MG63 (cell line): ENCODE measurements around the gene DERL3. TPM values are rescaled to one million over a fixed set of nuclear protein-coding genes. Genes with fewer than 3 reads are reported as not detected.
A peak's percentile ranks its signal among the peaks of the same experiment; 100 is the strongest.
"Not testable (repeated sequence)": the region's sequence is repeated elsewhere in the genome, so short reads cannot be mapped to it uniquely, and the experiment has no call there.

ENCODE experiments used
- DNase-seq: peaks from one replicate; pipeline ENCODE4 v3.0.0-alpha.2; 2020
- H3K27me3 ChIP-seq: fragments of 250-450 bp; sonication (Bioruptor Pico); 2 replicates; pipeline ENCODE4 v1.5.1; 2020; ENCODE audit warnings: mild to moderate bottlenecking, moderate library complexity
- H3K36me3 ChIP-seq: fragments of 250-450 bp; sonication (Bioruptor Pico); 2 replicates; pipeline ENCODE4 v1.5.1; 2020; ENCODE audit warnings: mild to moderate bottlenecking, moderate library complexity
- H3K4me3 ChIP-seq: fragments of 250-450 bp; sonication (Bioruptor Pico); 2 replicates; pipeline ENCODE4 v1.5.1; 2020; ENCODE audit warnings: mild to moderate bottlenecking, moderate library complexity
- H3K9me3 ChIP-seq: fragments of 250-450 bp; sonication (Bioruptor Pico); 2 replicates; pipeline ENCODE4 v1.5.1; 2020; ENCODE audit warnings: mild to moderate bottlenecking, moderate library complexity
- total RNA-seq: library from RNA; depleted of rRNA; stranded (reverse); fragments of >200 nt; shearing (Covaris generic); gene quantifications from 2 replicates; pipeline ENCODE4 v1.2.3, GENCODE V29; 2014; ENCODE audit warnings: low replicate concordance; rRNA removed

DERL3 gene
- total RNA-seq = 0.42 and 0.72 TPM in 2 replicates

DNA sequence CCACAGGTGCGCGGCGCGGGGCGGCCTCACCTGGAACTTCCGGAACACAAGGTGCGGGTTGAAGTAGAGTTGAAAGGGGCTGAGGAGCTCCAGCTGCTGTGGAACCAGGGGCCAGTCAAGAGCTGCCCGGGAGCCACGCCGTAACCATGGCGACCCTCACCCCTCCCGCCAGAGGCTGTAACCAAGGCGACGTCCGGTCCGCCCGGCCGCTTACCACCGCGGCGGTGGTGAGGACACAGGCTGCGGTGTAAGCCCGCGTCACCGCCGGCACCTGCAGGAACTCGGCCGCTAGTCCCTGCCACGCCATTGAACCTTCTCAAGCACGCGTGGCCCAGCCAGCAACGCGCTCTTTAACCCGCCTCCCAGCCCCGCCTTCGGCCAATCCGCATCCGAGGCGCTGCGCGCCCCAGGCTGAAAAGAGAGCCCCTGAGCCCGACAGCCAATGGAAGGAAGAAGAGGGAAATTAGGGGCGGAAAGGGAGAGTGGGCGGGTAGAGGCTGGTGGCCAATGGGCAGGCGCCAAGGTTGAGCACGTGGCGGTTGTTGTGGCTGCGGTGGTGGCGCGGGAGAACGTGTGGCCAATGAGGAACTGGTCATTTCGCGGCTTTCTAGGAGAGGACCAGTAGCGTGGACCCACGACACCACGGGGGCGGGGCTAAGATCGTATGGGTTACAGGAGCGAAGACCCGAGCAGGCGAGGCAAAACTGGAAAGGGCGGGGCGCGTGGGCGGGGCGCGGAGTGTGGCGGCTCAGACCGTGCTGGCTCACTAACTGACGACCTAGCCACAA lies at the start of gene DERL3:
TSS of gene DERL3 (minus strand) at position 326 of the 788 bp plus-strand sequence. CDS start at position 307, 19 bp downstream.
- Histone ChIP-seq H3K4me3 (peak within 1 kb of the TSS; percentile 11; the same call in 1 of the 2 replicates), H3K9me3 (no peaks in the 10 kb centered on the region), H3K27me3 (no peaks in the 10 kb centered on the region), H3K36me3 (peaks cover 1% of the 10 kb centered on the region; the same call in 1 of the 2 replicates)
- peak; percentile 89 for DNase-seq

- H3K9me3 ChIP-seq = peaks cover 3% of the 10 kb centered on the region; the same call in 1 of the 2 replicates
- DNase-seq = no peak
- no peak overlapping the region for H3K4me3 ChIP-seq
- no peaks in the 10 kb centered on the region for H3K27me3 ChIP-seq
- no peaks in the 10 kb centered on the region for H3K36me3 ChIP-seq
Observed at GRCh38 chr22:23884140-23884539, 45.3 kb upstream of the DERL3 start.

- no peaks in the 10 kb centered on the region for H3K36me3 ChIP-seq
- peaks cover 3% of the 10 kb centered on the region; the same call in 1 of the 2 replicates for H3K9me3 ChIP-seq
- no peaks in the 10 kb centered on the region for H3K27me3 ChIP-seq
- no peak for DNase-seq
- H3K4me3 ChIP-seq = no peak overlapping the region
Observed at GRCh38 chr22:23883658-23884057, 44.9 kb upstream of the DERL3 start.

- peaks cover 3% of the 10 kb centered on the region; the same call in 1 of the 2 replicates for H3K9me3 ChIP-seq
- H3K4me3 ChIP-seq = no peak overlapping the region
- H3K27me3 ChIP-seq = no peaks in the 10 kb centered on the region
- H3K36me3 ChIP-seq = no peaks in the 10 kb centered on the region
- no peak for DNase-seq
Observed at GRCh38 chr22:23882370-23882769, 43.6 kb upstream of the DERL3 start.

GRCh38 chr22:23878219-23878618 lies 39.4 kb upstream of the DERL3 start:
- no peaks in the 10 kb centered on the region for H3K9me3 ChIP-seq
- H3K4me3 ChIP-seq = no peak overlapping the region
- DNase-seq = no peak
- H3K27me3 ChIP-seq = no peaks in the 10 kb centered on the region
- H3K36me3 ChIP-seq = no peaks in the 10 kb centered on the region

- H3K27me3 ChIP-seq = no peaks in the 10 kb centered on the region
- H3K9me3 ChIP-seq = no peaks in the 10 kb centered on the region
- no peaks in the 10 kb centered on the region for H3K36me3 ChIP-seq
- H3K4me3 ChIP-seq = no peak overlapping the region
- DNase-seq = no peak
Observed at GRCh38 chr22:23877566-23877965, 38.8 kb upstream of the DERL3 start.

GRCh38 chr22:23875801-23876200 lies 37.0 kb upstream of the DERL3 start:
- no peak for DNase-seq
- H3K9me3 ChIP-seq = no peaks in the 10 kb centered on the region
- no peak overlapping the region for H3K4me3 ChIP-seq
- no peaks in the 10 kb centered on the region for H3K36me3 ChIP-seq
- H3K27me3 ChIP-seq = no peaks in the 10 kb centered on the region

- no peaks in the 10 kb centered on the region for H3K27me3 ChIP-seq
- no peak overlapping the region for H3K4me3 ChIP-seq
- no peaks in the 10 kb centered on the region for H3K36me3 ChIP-seq
- DNase-seq = no peak
- no peaks in the 10 kb centered on the region for H3K9me3 ChIP-seq
Observed at GRCh38 chr22:23874871-23875270, 36.1 kb upstream of the DERL3 start.

DNA sequence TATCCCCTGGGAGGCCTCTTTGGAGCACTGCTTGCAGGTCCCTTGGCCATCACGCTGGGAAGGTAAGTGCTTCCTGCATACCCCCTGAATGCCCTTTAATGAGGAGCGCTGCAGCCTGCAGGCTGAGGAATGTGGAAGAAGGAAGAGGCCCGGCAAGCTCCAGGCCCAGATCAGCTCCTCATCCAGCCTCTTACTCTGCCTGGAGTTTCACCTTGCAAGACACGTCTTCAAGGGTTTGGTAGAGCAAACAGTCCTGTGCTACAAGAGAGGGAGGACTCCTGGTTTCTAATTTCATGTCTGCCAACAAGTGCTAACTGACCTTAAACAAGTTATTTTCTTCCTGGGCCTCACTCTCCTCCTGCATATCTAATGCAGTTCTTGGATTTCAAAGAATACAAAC lies 29.8 kb upstream of the DERL3 start:
- DNase-seq = no peak
- H3K27me3 ChIP-seq = no peaks in the 10 kb centered on the region
- H3K9me3 ChIP-seq = no peaks in the 10 kb centered on the region
- no peaks in the 10 kb centered on the region for H3K36me3 ChIP-seq
- no peak overlapping the region for H3K4me3 ChIP-seq

DNA sequence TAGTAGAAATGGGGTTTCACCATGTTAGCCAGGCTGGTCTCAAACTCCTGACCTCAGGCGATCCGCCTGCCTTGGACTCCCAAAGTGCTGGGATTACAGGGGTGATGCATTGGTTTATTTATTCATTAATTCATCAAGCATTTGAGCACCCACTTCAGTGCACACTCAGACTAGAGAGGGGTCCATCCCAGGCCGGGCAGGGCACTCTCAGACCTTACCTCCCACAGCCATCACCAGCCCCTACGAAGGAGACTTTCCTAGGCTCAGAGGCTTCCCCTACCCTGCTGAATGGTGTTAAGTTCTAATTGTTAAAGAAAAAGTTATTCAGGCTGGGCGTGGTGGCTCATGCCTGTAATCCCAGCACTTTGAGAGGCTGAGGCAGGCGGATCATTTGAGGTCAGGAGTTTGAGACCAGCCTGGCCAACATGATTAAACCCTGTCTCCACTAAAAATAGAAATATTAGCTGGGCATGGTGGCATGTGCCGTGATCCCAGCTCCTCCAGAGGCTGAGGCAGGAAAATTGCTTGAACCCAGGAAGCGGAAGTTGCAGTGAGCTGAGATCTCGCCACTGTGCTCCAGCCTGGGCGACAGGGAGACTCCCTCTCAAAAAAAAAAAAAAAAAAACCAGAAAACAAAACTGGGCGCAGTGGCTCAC lies 25.8 kb upstream of the DERL3 start:
- H3K27me3 ChIP-seq, DNase-seq, H3K4me3 ChIP-seq, H3K9me3 ChIP-seq, H3K36me3 ChIP-seq: not testable (repeated sequence)

- Histone ChIP-seq H3K4me3 (no peak overlapping the region), H3K9me3 (no peaks in the 10 kb centered on the region), H3K27me3 (no peaks in the 10 kb centered on the region), H3K36me3 (no peaks in the 10 kb centered on the region)
- DNase-seq = peak; percentile 46
Observed at GRCh38 chr22:23862103-23862502, 23.3 kb upstream of the DERL3 start.

GRCh38 chr22:23860187-23860586 lies 21.4 kb upstream of the DERL3 start:
- DNase-seq, H3K27me3 ChIP-seq, H3K36me3 ChIP-seq, H3K9me3 ChIP-seq, H3K4me3 ChIP-seq: not testable (repeated sequence)

- no peaks in the 10 kb centered on the region for H3K9me3 ChIP-seq
- H3K4me3 ChIP-seq = no peak overlapping the region
- no peaks in the 10 kb centered on the region for H3K36me3 ChIP-seq
- H3K27me3 ChIP-seq = no peaks in the 10 kb centered on the region
- no peak for DNase-seq
Observed at GRCh38 chr22:23859201-23859600, 20.4 kb upstream of the DERL3 start.

DNA sequence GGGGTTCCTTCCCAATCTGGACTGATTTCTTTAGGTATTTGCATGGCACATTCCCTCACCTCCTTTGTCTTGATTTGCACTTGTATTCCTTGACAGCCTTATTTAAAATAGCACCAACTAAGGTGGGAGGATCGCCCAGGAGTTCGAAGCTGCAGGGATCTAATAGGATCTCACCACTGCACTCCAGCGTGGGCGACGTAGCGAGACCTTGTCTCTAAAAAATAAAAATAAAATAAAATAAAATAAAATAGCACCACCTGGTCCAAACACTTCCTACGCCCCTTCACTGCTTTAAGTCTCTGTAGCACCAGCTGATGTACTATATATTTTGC lies 19.6 kb upstream of the DERL3 start:
- H3K27me3 ChIP-seq = no peaks in the 10 kb centered on the region
- H3K36me3 ChIP-seq = no peaks in the 10 kb centered on the region
- no peaks in the 10 kb centered on the region for H3K9me3 ChIP-seq
- no peak for DNase-seq
- H3K4me3 ChIP-seq = peak overlapping the region; percentile 65

DNA sequence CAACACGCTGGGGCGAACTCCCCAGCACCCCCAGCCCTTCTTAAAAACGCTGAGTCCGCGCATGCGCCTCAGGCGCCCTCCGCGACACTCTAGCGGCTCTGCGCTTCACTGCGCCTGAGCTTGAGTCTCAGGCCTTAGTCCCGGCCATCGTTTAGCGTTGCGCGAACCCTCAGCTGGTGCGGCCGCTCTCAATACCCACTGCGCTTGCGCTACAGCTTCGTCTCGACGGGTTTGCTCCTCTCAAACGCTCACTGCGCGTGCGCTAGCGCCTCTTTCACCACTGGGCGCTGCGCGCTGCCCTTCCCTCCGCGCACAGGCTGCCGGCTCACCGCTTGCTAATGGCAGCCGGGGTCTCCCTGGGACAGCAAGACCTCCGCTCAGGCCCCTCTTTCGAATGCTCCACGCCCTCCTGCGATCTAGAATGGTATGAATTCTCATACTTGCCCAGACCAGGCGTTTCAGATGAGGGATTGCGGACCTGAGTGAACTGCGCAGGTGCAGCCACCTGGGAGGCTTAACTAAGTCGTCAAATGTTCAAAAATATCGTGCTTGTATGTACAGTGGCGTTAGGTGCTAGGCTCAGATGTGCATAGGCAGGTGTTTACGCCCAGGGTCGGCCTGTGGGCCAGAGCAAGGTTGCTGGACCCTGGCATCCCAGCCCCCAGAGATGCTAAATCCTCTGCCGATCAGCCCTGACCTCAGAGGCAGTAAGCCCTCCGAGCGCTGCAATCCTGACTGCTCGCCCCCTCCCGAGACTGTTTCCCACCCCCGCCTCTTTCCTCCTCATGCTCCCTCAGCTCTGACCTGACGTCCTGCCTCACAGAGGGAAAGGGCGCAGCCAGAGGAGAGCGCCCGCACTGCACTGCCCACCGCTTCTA lies 19.0 kb upstream of the DERL3 start, which contains the start of gene SLC2A11:
TSS of gene SLC2A11 (plus strand) at position 270 of the 878 bp plus-strand sequence. CDS start at position 395, 125 bp downstream.
- H3K27me3 ChIP-seq = no peaks in the 10 kb centered on the region
- DNase-seq = peak; percentile 93
- no peaks in the 10 kb centered on the region for H3K36me3 ChIP-seq
- peak within 1 kb of the TSS; percentile 65 for H3K4me3 ChIP-seq
- no peaks in the 10 kb centered on the region for H3K9me3 ChIP-seq

DNA sequence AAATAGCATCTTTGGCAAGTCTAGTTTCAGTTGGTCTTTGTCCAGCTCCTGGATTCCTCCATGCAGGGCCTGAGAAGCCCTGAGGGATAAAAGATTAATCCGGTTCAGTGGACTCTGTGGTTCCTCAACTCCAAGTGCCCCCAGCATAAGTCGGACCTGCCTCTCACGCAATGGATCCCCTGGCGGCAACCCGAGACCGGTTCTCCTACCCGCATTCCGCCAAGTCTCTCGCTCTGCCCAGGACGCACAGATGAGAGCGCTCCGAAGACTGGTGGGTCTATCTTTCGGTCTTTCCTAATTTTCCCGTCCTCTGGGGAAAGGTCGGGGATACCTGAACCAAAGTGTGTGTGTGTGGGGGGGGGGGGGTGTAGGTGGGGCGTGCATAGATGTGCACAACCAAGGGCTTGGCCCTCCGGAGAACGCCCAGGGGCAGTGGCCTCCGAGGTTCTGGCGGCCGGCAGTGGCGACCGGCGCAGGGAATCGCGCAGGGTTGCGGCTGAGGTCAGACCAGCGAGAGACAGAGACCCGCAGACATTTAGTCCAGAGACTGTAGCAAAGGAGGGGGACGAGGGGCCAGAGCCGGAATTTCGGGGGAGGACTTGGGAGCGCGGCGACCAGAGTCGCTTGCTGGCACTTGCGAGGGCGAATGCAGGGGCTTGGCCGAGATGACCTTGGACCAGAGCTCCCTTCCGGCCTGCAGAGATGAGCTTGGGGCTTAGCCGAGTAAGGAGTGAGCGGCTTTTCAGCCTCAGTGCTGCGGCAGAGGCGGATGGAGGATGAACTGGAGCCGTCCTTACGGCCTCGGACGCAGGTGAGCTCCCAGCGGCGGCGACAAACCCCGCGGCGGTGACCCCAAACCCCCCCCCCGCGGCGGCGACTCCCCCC lies 18.2 kb upstream of the DERL3 start:
- Histone ChIP-seq H3K4me3 (peak overlapping the region; percentile 65), H3K27me3 (no peaks in the 10 kb centered on the region), H3K9me3 (no peaks in the 10 kb centered on the region), H3K36me3 (no peaks in the 10 kb centered on the region)
- no peak for DNase-seq
